HepG2 (cell line): ENCODE results near the gene CCDC57. TPM values are rescaled to one million over a fixed set of nuclear protein-coding genes. Genes with fewer than 3 reads are reported as not detected.
A peak's percentile ranks its signal among the peaks of the same experiment; 100 is the strongest.

Experiments used
- FOXO1 ChIP-seq: sonication (generic); formaldehyde crosslinking; IDR thresholded peaks from 2 replicates; pipeline ENCODE4 v1.4.0; 2020; ENCODE audit warnings: missing genetic modification reagents
- HCFC1 ChIP-seq: fragments of 150-350 bp; IDR thresholded peaks from 2 replicates; pipeline ENCODE4 v1.6.1; 2014; ENCODE audit warnings: low read depth, low read length
- KIAA2018 ChIP-seq: sonication (generic); formaldehyde crosslinking; IDR thresholded peaks from 2 replicates; pipeline ENCODE4 v1.5.0; 2020; ENCODE audit warnings: mild to moderate bottlenecking, missing genetic modification reagents, borderline replicate concordance
- SIN3A ChIP-seq: IDR thresholded peaks from 2 replicates; pipeline ENCODE4 v1.6.1; 2011; ENCODE audit warnings: low read depth, mild to moderate bottlenecking, control low read depth, low read length, borderline replicate concordance
- ZFP91 ChIP-seq: sonication (generic); formaldehyde crosslinking; IDR thresholded peaks from 2 replicates; pipeline ENCODE4 v1.9.0; 2022; ENCODE audit warnings: missing genetic modification reagents, mild to moderate bottlenecking, borderline replicate concordance
- ZKSCAN1 ChIP-seq: fragments of 150-350 bp; IDR thresholded peaks from 2 replicates; pipeline ENCODE4 v1.6.1; 2014; ENCODE audit warnings: low read length
- ZNF510 ChIP-seq: sonication (generic); formaldehyde crosslinking; IDR thresholded peaks from 2 replicates; pipeline ENCODE4 v1.4.0; 2020; ENCODE audit warnings: low read depth, mild to moderate bottlenecking, missing genetic modification reagents
- ZNF512B ChIP-seq: sonication (generic); formaldehyde crosslinking; IDR thresholded peaks from 2 replicates; pipeline ENCODE4 v1.5.1; 2020; ENCODE audit warnings: missing genetic modification reagents, mild to moderate bottlenecking, borderline replicate concordance
- ZNF550 ChIP-seq: sonication (generic); formaldehyde crosslinking; IDR thresholded peaks from 2 replicates; pipeline ENCODE4 v1.4.0; 2020; ENCODE audit warnings: mild to moderate bottlenecking, missing genetic modification reagents, borderline replicate concordance
- ZNF639 ChIP-seq: conservative IDR thresholded peaks from 2 replicates; pipeline ENCODE4 v1.6.1; 2018; ENCODE audit warnings: missing genetic modification reagents
- ZUFSP ChIP-seq: sonication (generic); formaldehyde crosslinking; IDR thresholded peaks from 2 replicates; pipeline ENCODE4 v1.9.0; 2021; ENCODE audit warnings: missing genetic modification reagents, mild to moderate bottlenecking, borderline replicate concordance
- polyA plus RNA-seq, 8 experiments: library from polyadenylated mRNA; depleted of rRNA in 3 of 8; stranded (reverse) in 7 of 8; unstranded in 1 of 8; fragments of >200 nt; fragmentation: Illumina TruSeq in 4 of 8; extraction: Trizol in 4 of 8; gene quantifications; 2 replicates each; pipeline versions ENCODE4 v1.2.1 to v1.2.3, GENCODE V29; 2011 to 2016; ENCODE audit warnings: low read depth in 4 of 8, missing spikeins in 1 of 8, mixed read lengths in 1 of 8; ENCODE audit not compliant: insufficient read depth in 1 of 8
- total RNA-seq, 5 experiments: library from RNA; depleted of rRNA; stranded (reverse); fragments of >200 nt; fragmentation: Illumina TruSeq; extraction: Trizol; gene quantifications; 2 replicates each; pipeline ENCODE4 v1.2.3, GENCODE V29; 2016; ENCODE audit warnings: low read depth in 1 of 5

Gene CCDC57
- total and polyA plus RNA-seq, 2 of the 13 experiments (the other 11 are each of a cell fraction or from before 2014, with no cell fraction given) = 59.3 to 59.9 TPM

- TF ChIP-seq KIAA2018 (CRISPR knock-in tag) = no peak
- TF ChIP-seq HCFC1 = no peak
- TF ChIP-seq ZNF512B (CRISPR knock-in tag) = no peak
- TF ChIP-seq ZKSCAN1 = no peak
- TF ChIP-seq FOXO1 (CRISPR knock-in tag) = peak; percentile 54; the same call in 1 of the 2 replicates
- TF ChIP-seq ZNF639 (CRISPR knock-in tag) = peak; percentile 71; the same call in 1 of the 2 replicates
- peak; percentile 85 for TF ChIP-seq ZFP91 (CRISPR knock-in tag)
- TF ChIP-seq SIN3A = no peak
- no peak for TF ChIP-seq ZNF550 (CRISPR knock-in tag)
- no peak for TF ChIP-seq ZUFSP (CRISPR knock-in tag)
- no peak for TF ChIP-seq ZNF510 (CRISPR knock-in tag)
These were observed 108.8 kb downstream of the CCDC57 start (continued) for GRCh38 chr17:82103553-82104451.
